22Rv1 (cell line): ENCODE results near the gene ACOXL.

ENCODE experiments used
- ZFX ChIP-seq: fragments of 450-650 bp; IDR thresholded peaks from 2 replicates; pipeline ENCODE4 v1.6.1; 2017; ENCODE audit warnings: antibody characterized with exemption, borderline replicate concordance
- TF ChIP-seq, protein P1 (sequence below): fragments of 450-650 bp; IDR thresholded peaks from 2 replicates; pipeline ENCODE4 v1.5.1; 2017; ENCODE audit warnings: mild to moderate bottlenecking

- TF ChIP-seq, protein P1, sequence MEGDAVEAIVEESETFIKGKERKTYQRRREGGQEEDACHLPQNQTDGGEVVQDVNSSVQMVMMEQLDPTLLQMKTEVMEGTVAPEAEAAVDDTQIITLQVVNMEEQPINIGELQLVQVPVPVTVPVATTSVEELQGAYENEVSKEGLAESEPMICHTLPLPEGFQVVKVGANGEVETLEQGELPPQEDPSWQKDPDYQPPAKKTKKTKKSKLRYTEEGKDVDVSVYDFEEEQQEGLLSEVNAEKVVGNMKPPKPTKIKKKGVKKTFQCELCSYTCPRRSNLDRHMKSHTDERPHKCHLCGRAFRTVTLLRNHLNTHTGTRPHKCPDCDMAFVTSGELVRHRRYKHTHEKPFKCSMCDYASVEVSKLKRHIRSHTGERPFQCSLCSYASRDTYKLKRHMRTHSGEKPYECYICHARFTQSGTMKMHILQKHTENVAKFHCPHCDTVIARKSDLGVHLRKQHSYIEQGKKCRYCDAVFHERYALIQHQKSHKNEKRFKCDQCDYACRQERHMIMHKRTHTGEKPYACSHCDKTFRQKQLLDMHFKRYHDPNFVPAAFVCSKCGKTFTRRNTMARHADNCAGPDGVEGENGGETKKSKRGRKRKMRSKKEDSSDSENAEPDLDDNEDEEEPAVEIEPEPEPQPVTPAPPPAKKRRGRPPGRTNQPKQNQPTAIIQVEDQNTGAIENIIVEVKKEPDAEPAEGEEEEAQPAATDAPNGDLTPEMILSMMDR: no peak
- TF ChIP-seq ZFX: no peak
Observed at GRCh38 chr2:110759411-110759810, 27.0 kb downstream of the ACOXL start.
